Cardiac muscle cell (in vitro differentiated cells and primary cell): ENCODE measurements around the gene CANT1. TPM values are rescaled to one million over a fixed set of nuclear protein-coding genes. Genes with fewer than 3 reads are reported as not detected.
"Not testable (repeated sequence)": the region's sequence is repeated elsewhere in the genome, so short reads cannot be mapped to it uniquely, and the experiment has no call there.

Experiments
- DNase-seq, 2 donors: peaks; one replicate each; pipeline versions ENCODE4 v3.0.0 to v3.0.0-alpha.2; 2010 to 2017; ENCODE audit warnings: low read depth in 1 of 2, low spot score in 1 of 2
- H3K27ac ChIP-seq: fragments of 200-600 bp; sonication (generic); 2 replicates; pipeline ENCODE4 v1.5.1; 2016
- H3K27me3 ChIP-seq: fragments of 200-600 bp; sonication (generic); 2 replicates; pipeline ENCODE4 v1.6.0; 2016; ENCODE audit warnings: control low read depth
- H3K36me3 ChIP-seq: fragments of 200-600 bp; sonication (generic); 2 replicates; pipeline ENCODE4 v1.5.1; 2016; ENCODE audit warnings: control low read depth
- H3K4me1 ChIP-seq: fragments of 200-600 bp; sonication (generic); 2 replicates; pipeline ENCODE4 v1.8.1; 2017; ENCODE audit warnings: low read depth, mild to moderate bottlenecking, mixed run types
- H3K4me3 ChIP-seq: fragments of 200-600 bp; sonication (generic); 2 replicates; pipeline ENCODE4 v1.5.1; 2016; ENCODE audit warnings: mild to moderate bottlenecking
- H3K9me3 ChIP-seq: fragments of 200-600 bp; sonication (generic); 2 replicates; pipeline ENCODE4 v1.5.1; 2017; ENCODE audit warnings: low read depth, mild to moderate bottlenecking, control low read depth
- CTCF ChIP-seq: IDR thresholded peaks from 2 replicates; pipeline ENCODE4 v1.5.1; 2012; ENCODE audit warnings: low read depth, mild to moderate bottlenecking, low read length
- polyA plus RNA-seq: library from polyadenylated mRNA; unstranded; fragments of >200 nt; fragmentation: Nextera tagmentation; extraction: Ambion mirVana; gene quantifications from 2 replicates; pipeline ENCODE4 v1.2.1, GENCODE V29; 2016
- total RNA-seq: library from RNA; depleted of rRNA; stranded (reverse); fragments of >200 nt; gene quantifications from 2 replicates; pipeline ENCODE4 v1.2.3, GENCODE V29; 2016

CANT1 gene
- total and polyA plus RNA-seq, 2 experiments from 2014 or later = 33.6 to 55.3 TPM

GRCh38 chr17:79033741-79034501 lies 24.4 kb upstream of the CANT1 start:
- TF ChIP-seq CTCF = no peak
- Histone ChIP-seq H3K4me3 (no peak overlapping the region), H3K36me3 (no peaks in the 10 kb centered on the region), H3K27me3 (peaks cover 11% of the 10 kb centered on the region), H3K4me1 (no peaks in the 10 kb centered on the region), H3K9me3 (no peaks in the 10 kb centered on the region), H3K27ac (no peak overlapping the region)
- peak in 1 of 2 donors; percentile 78 for DNase-seq

GRCh38 chr17:79033046-79033616 lies 23.6 kb upstream of the CANT1 start:
- no peaks in the 10 kb centered on the region for H3K9me3 ChIP-seq
- no peak for TF ChIP-seq CTCF
- no peak overlapping the region for H3K27ac ChIP-seq
- peaks cover 13% of the 10 kb centered on the region for H3K27me3 ChIP-seq
- no peak overlapping the region for H3K4me3 ChIP-seq
- H3K4me1 ChIP-seq = peaks cover 4% of the 10 kb centered on the region
- H3K36me3 ChIP-seq = no peaks in the 10 kb centered on the region
- no peak for DNase-seq

GRCh38 chr17:79031996-79032875 lies 22.7 kb upstream of the CANT1 start:
- Histone ChIP-seq H3K36me3 (no peaks in the 10 kb centered on the region), H3K4me3 (no peak overlapping the region), H3K27ac (no peak overlapping the region), H3K4me1 (peaks cover 13% of the 10 kb centered on the region), H3K27me3 (peaks cover 13% of the 10 kb centered on the region), H3K9me3 (no peaks in the 10 kb centered on the region)
- no peak for TF ChIP-seq CTCF
- DNase-seq = no peak

GRCh38 chr17:79030636-79031035 lies 21.1 kb upstream of the CANT1 start:
- not testable (repeated sequence) for DNase-seq, H3K4me3 ChIP-seq, H3K9me3 ChIP-seq, H3K36me3 ChIP-seq, H3K27ac ChIP-seq
- Histone ChIP-seq H3K4me1 (peaks cover 28% of the 10 kb centered on the region), H3K27me3 (peaks cover 13% of the 10 kb centered on the region)

GRCh38 chr17:79029327-79030009 lies 19.9 kb upstream of the CANT1 start:
- no peak for DNase-seq
- no peak overlapping the region for H3K27ac ChIP-seq
- no peak for TF ChIP-seq CTCF
- H3K27me3 ChIP-seq = peaks cover 21% of the 10 kb centered on the region
- no peaks in the 10 kb centered on the region for H3K36me3 ChIP-seq
- H3K9me3 ChIP-seq = no peaks in the 10 kb centered on the region
- no peak overlapping the region for H3K4me3 ChIP-seq
- peaks cover 38% of the 10 kb centered on the region for H3K4me1 ChIP-seq
